Activated T-cell treated with anti-CD3 and anti-CD28 coated beads, Interleukin-2, amount 50 U/mL, for 48 hours (primary cell): ENCODE results near the gene DGCR2.
"Not testable (repeated sequence)": the region's sequence is repeated elsewhere in the genome, so short reads cannot be mapped to it uniquely, and the experiment has no call there.

ENCODE experiments used
- DNase-seq, 2 experiments: peaks; one replicate each; pipeline ENCODE4 v3.0.0-alpha.2; 2020

The DGCR2 gene

GRCh38 chr22:19107730-19108074 lies 14.5 kb downstream of the DGCR2 start:
- DNase-seq: no peak

GRCh38 chr22:19106886-19107729 lies 15.1 kb downstream of the DGCR2 start:
- DNase-seq: no peak

GRCh38 chr22:19105867-19106802 lies 16.1 kb downstream of the DGCR2 start:
- DNase-seq: peak; percentile 39 to 54

- DNase-seq: no peak
Observed at GRCh38 chr22:19105456-19105855, 16.8 kb downstream of the DGCR2 start.

GRCh38 chr22:19103880-19104821 lies 18.1 kb downstream of the DGCR2 start:
- no peak for DNase-seq

GRCh38 chr22:19098157-19098556 lies 24.1 kb downstream of the DGCR2 start:
- no peak for DNase-seq

- DNase-seq: no peak
Observed at GRCh38 chr22:19097518-19097917, 24.7 kb downstream of the DGCR2 start.

GRCh38 chr22:19096555-19096954 lies 25.7 kb downstream of the DGCR2 start:
- no peak for DNase-seq

GRCh38 chr22:19094393-19094997 lies 27.7 kb downstream of the DGCR2 start:
- DNase-seq: no peak

- no peak for DNase-seq
Observed at GRCh38 chr22:19092725-19093124, 29.5 kb downstream of the DGCR2 start.

- DNase-seq: no peak
Observed at GRCh38 chr22:19090586-19091127, 31.6 kb downstream of the DGCR2 start.

GRCh38 chr22:19090183-19090582 lies 32.0 kb downstream of the DGCR2 start:
- DNase-seq: no peak

GRCh38 chr22:19088866-19089595 lies 33.2 kb downstream of the DGCR2 start:
- no peak for DNase-seq

- no peak for DNase-seq
Observed at GRCh38 chr22:19086896-19087295, 35.3 kb downstream of the DGCR2 start.

GRCh38 chr22:19086417-19086816 lies 35.8 kb downstream of the DGCR2 start:
- no peak for DNase-seq

- no peak for DNase-seq
Observed at GRCh38 chr22:19085233-19085718, 36.9 kb downstream of the DGCR2 start.

- not testable (repeated sequence) for DNase-seq
Observed at GRCh38 chr22:19084586-19084985, 37.6 kb downstream of the DGCR2 start.

GRCh38 chr22:19084126-19084525 lies 38.1 kb downstream of the DGCR2 start:
- not testable (repeated sequence) for DNase-seq

- no peak for DNase-seq
Observed at GRCh38 chr22:19082793-19083192, 39.4 kb downstream of the DGCR2 start.

- DNase-seq: no peak
Observed at GRCh38 chr22:19082101-19082500, 40.1 kb downstream of the DGCR2 start.

GRCh38 chr22:19081351-19081750 lies 40.9 kb downstream of the DGCR2 start:
- DNase-seq: no peak
